Astrocyte (in vitro differentiated cells and primary cell): ENCODE data around the gene KCNH6. TPM values are rescaled to one million over a fixed set of nuclear protein-coding genes. Genes with fewer than 3 reads are reported as not detected.
A peak's percentile ranks its signal among the peaks of the same experiment; 100 is the strongest.

ENCODE experiments used
- DNase-seq: peaks from one replicate; pipeline ENCODE4 v3.0.0-alpha.2; 2010; ENCODE audit warnings: low read depth
- FAIRE-seq: peaks from 2 replicates; lab custom pipeline; 2011; peaks lifted over from hg19 to GRCh38; lab: Jason Lieb, UNC
- H2AFZ ChIP-seq: 2 replicates; pipeline ENCODE4 v1.6.0; 2012; ENCODE audit warnings: low read depth, low read length, inconsistent platforms
- H3K27ac ChIP-seq: 2 replicates; pipeline ENCODE4 v1.5.1; 2011; ENCODE audit warnings: low read depth, low read length, inconsistent platforms
- H3K27me3 ChIP-seq: 2 replicates; pipeline ENCODE4 v1.6.0; 2011; ENCODE audit warnings: low read length, inconsistent platforms; ENCODE audit not compliant: insufficient read depth
- H3K36me3 ChIP-seq: 2 replicates; pipeline ENCODE4 v1.5.1; 2011; ENCODE audit warnings: low read length, inconsistent platforms; ENCODE audit not compliant: insufficient read depth
- H3K4me1 ChIP-seq: 2 replicates; pipeline ENCODE4 v1.5.1; 2011; ENCODE audit warnings: low read length, inconsistent platforms; ENCODE audit not compliant: insufficient read depth
- H3K4me2 ChIP-seq: 2 replicates; pipeline ENCODE4 v1.6.0; 2012; ENCODE audit warnings: low read length, inconsistent platforms
- H3K4me3 ChIP-seq: 2 replicates; pipeline ENCODE4 v1.5.1; 2011; ENCODE audit warnings: low read depth, mild to moderate bottlenecking, low read length, inconsistent platforms; ENCODE audit not compliant: insufficient read depth
- H3K79me2 ChIP-seq: 2 replicates; pipeline ENCODE4 v1.6.0; 2012; ENCODE audit warnings: mild to moderate bottlenecking, low read length, inconsistent platforms; ENCODE audit not compliant: insufficient read depth
- H3K9ac ChIP-seq: 2 replicates; pipeline ENCODE4 v1.6.0; 2012; ENCODE audit warnings: mild to moderate bottlenecking, low read length, inconsistent platforms
- H3K9me3 ChIP-seq: 2 replicates; pipeline ENCODE4 v1.5.1; 2012; ENCODE audit warnings: low read depth, mild to moderate bottlenecking, low read length, inconsistent platforms; ENCODE audit not compliant: insufficient read depth
- H4K20me1 ChIP-seq: 2 replicates; pipeline ENCODE4 v1.6.0; 2012; ENCODE audit warnings: low read length, inconsistent platforms; ENCODE audit not compliant: insufficient read depth
- H3K27ac Mint-ChIP-seq: one replicate; pipeline ENCODE4 v1.8.0; 2021; ENCODE audit warnings: mild to moderate bottlenecking, mixed read lengths; ENCODE audit not compliant: unreplicated experiment
- H3K27me3 Mint-ChIP-seq: one replicate; pipeline ENCODE4 v1.8.0; 2021; ENCODE audit warnings: low read depth, mixed read lengths; ENCODE audit not compliant: unreplicated experiment
- H3K36me3 Mint-ChIP-seq: one replicate; pipeline ENCODE4 v1.8.0; 2021; ENCODE audit warnings: low read depth, mixed read lengths; ENCODE audit not compliant: unreplicated experiment
- H3K4me1 Mint-ChIP-seq: one replicate; pipeline ENCODE4 v1.8.0; 2021; ENCODE audit warnings: low read depth, mixed read lengths; ENCODE audit not compliant: unreplicated experiment
- H3K4me3 Mint-ChIP-seq: one replicate; pipeline ENCODE4 v1.8.0; 2021; ENCODE audit warnings: mild to moderate bottlenecking, moderate library complexity, mixed read lengths; ENCODE audit not compliant: unreplicated experiment
- H3K9me3 Mint-ChIP-seq: one replicate; pipeline ENCODE4 v1.8.0; 2021; ENCODE audit warnings: mild to moderate bottlenecking, mixed read lengths; ENCODE audit not compliant: unreplicated experiment
- CTCF ChIP-seq: IDR thresholded peaks from 2 replicates; pipeline ENCODE4 v1.5.1; 2011; ENCODE audit warnings: low read depth, mild to moderate bottlenecking, inconsistent platforms, low read length, moderate library complexity; ENCODE audit not compliant: insufficient read depth
- EZH2 ChIP-seq: IDR thresholded peaks from 2 replicates; pipeline ENCODE4 v1.6.1; 2012; ENCODE audit warnings: mild to moderate bottlenecking, low read length, inconsistent platforms; ENCODE audit not compliant: insufficient read depth
- total RNA-seq: library from RNA; stranded (reverse); gene quantifications from 2 replicates; pipeline ENCODE4 v1.2.1, GENCODE V29; 2021

The KCNH6 gene
- total RNA-seq, 1 donor from 2014 or later = not detected

GRCh38 chr17:63516910-63517824 lies 6.0 kb upstream of the KCNH6 start:
- Histone ChIP-seq H3K9me3 (no peaks in the 10 kb centered on the region), H3K4me1 (peaks cover 7% of the 10 kb centered on the region), H2AFZ (no peak overlapping the region), H4K20me1 (no peaks in the 10 kb centered on the region), H3K9ac (no peak overlapping the region), H3K4me3 (no peak overlapping the region), H3K27ac (no peak overlapping the region), H3K79me2 (no peaks in the 10 kb centered on the region), H3K36me3 (no peaks in the 10 kb centered on the region), H3K4me2 (peak overlapping the region; percentile 37), H3K27me3 (peaks cover 7% of the 10 kb centered on the region)
- no peak for TF ChIP-seq CTCF
- TF ChIP-seq EZH2 = no peak
- H3K27me3 Mint-ChIP-seq = peaks cover 40% of the 10 kb centered on the region
- H3K9me3 Mint-ChIP-seq = peaks cover 1% of the 10 kb centered on the region
- peaks cover 3% of the 10 kb centered on the region for H3K36me3 Mint-ChIP-seq
- DNase-seq (peak; percentile 71), FAIRE-seq (no peak)
- peak overlapping the region; percentile 31 for H3K4me3 Mint-ChIP-seq
- H3K27ac Mint-ChIP-seq = peak overlapping the region; percentile 55
- H3K4me1 Mint-ChIP-seq = peaks cover 12% of the 10 kb centered on the region

DNA sequence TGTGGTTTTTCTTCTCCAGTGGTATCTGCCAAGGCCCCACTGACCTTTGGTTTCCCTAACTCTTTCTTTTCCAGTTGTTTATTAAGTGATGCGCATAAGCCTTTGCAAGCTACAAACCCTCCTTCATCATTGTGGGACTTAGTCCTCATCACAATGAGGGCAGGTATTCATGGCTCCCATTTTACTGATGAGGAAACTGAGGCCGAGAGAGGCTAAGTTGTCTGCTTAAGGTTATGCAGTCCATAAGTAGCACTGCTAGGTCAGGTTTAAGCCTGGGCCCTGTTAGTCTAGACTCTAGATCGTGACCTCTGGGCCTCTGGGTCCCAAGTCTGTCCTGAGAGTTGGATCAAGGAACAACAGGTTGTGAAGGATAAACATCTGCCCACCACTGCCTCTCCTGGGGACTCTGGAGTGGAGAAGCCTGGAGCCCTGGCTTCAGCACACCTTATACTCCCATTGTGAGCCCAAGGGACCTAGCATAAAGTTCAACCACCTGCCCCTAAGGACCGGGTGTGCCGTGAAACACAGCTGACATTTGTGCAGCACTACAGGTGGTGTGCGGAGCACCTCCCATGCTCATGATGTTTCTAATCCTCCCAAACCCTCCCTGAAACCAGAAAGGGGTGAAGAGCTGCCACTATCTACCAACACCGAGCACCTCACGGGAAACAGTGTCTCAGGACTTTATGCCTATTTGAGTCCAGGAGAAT lies 5.2 kb upstream of the KCNH6 start:
- TF ChIP-seq EZH2 = no peak
- TF ChIP-seq CTCF = no peak
- H2AFZ ChIP-seq = no peak overlapping the region
- H3K9ac ChIP-seq = no peak overlapping the region
- no peaks in the 10 kb centered on the region for H3K36me3 ChIP-seq
- DNase-seq (no peak), FAIRE-seq (no peak)
- Mint-ChIP-seq H3K36me3 (peaks cover 3% of the 10 kb centered on the region), H3K27ac (peak overlapping the region; percentile 55), H3K27me3 (peaks cover 33% of the 10 kb centered on the region), H3K9me3 (peaks cover 1% of the 10 kb centered on the region), H3K4me3 (peak overlapping the region; percentile 31), H3K4me1 (peaks cover 12% of the 10 kb centered on the region)
- no peak overlapping the region for H3K27ac ChIP-seq
- H3K79me2 ChIP-seq = no peaks in the 10 kb centered on the region
- no peaks in the 10 kb centered on the region for H4K20me1 ChIP-seq
- no peaks in the 10 kb centered on the region for H3K9me3 ChIP-seq
- H3K4me1 ChIP-seq = peaks cover 7% of the 10 kb centered on the region
- H3K27me3 ChIP-seq = peaks cover 7% of the 10 kb centered on the region
- peak overlapping the region; percentile 37 for H3K4me2 ChIP-seq
- H3K4me3 ChIP-seq = no peak overlapping the region
